GM19043 (cell line): ENCODE measurements around the gene TIGD1.

Experiments
- ATAC-seq: cut with Tn5 transposase; IDR thresholded peaks from one replicate; pipeline ENCODE4 v1.9.1; 2021; ENCODE audit warnings: low read depth; ENCODE audit not compliant: unreplicated experiment

TIGD1 gene

GRCh38 chr2:232524771-232525170, 25.6 kb downstream of the TIGD1 start:
- ATAC-seq, result no peak

- no peak for ATAC-seq
These were observed 26.4 kb downstream of the TIGD1 start for GRCh38 chr2:232523682-232524597.

- no peak for ATAC-seq
These were observed 27.0 kb downstream of the TIGD1 start for GRCh38 chr2:232523402-232523681.

GRCh38 chr2:232522623-232523401, 27.5 kb downstream of the TIGD1 start:
- no peak for ATAC-seq

GRCh38 chr2:232521959-232522622, 28.3 kb downstream of the TIGD1 start:
- no peak for ATAC-seq

GRCh38 chr2:232521098-232521497, 29.3 kb downstream of the TIGD1 start:
- ATAC-seq, result no peak

GRCh38 chr2:232520489-232520888, 29.9 kb downstream of the TIGD1 start:
- ATAC-seq, result no peak

- no peak for ATAC-seq
These were observed 30.5 kb downstream of the TIGD1 start, which contains the start of gene PRSS56 for GRCh38 chr2:232519581-232520438. Gene PRSS56 (plus strand): TSS chr2:232520388. CDS start chr2:232520599, 211 bp downstream.

- no peak for ATAC-seq
These were observed 31.5 kb downstream of the TIGD1 start for GRCh38 chr2:232518844-232519243.

GRCh38 chr2:232516551-232516950, 33.8 kb downstream of the TIGD1 start:
- no peak for ATAC-seq

GRCh38 chr2:232515639-232516038, 34.7 kb downstream of the TIGD1 start:
- ATAC-seq, result no peak

- no peak for ATAC-seq
These were observed 37.0 kb downstream of the TIGD1 start for GRCh38 chr2:232513353-232513752.

- no peak for ATAC-seq
These were observed 37.8 kb downstream of the TIGD1 start for GRCh38 chr2:232512602-232513001.

GRCh38 chr2:232511336-232511890, 38.9 kb downstream of the TIGD1 start:
- no peak for ATAC-seq

- ATAC-seq, result no peak
These were observed 42.1 kb downstream of the TIGD1 start for GRCh38 chr2:232508251-232508650.

- no peak for ATAC-seq
These were observed 43.6 kb downstream of the TIGD1 start for GRCh38 chr2:232506709-232507108.

GRCh38 chr2:232505856-232506255, 44.5 kb downstream of the TIGD1 start:
- no peak for ATAC-seq

GRCh38 chr2:232504438-232504837, 45.9 kb downstream of the TIGD1 start:
- ATAC-seq, result no peak

- ATAC-seq, result no peak
These were observed 46.5 kb downstream of the TIGD1 start for GRCh38 chr2:232503809-232504323.
